ENCODE data around the gene OPCML.

The OPCML gene

GRCh38 chr11:133402551-133402950, 129.8 kb downstream of the OPCML start:
- Histone ChIP-seq H3K36me3 (ENCODE audit: control insufficient read depth, insufficient read depth, low read length) (no peaks in the 10 kb centered on the region), H3K4me3 (ENCODE audit: low read depth, low read length) (no peak overlapping the region), H3K9me3 (ENCODE audit: control insufficient read depth, insufficient read depth, low read length) (no peaks in the 10 kb centered on the region), H3K4me1 (ENCODE audit: control insufficient read depth, insufficient read depth, low read length) (no peaks in the 10 kb centered on the region), H3K27me3 (ENCODE audit: control insufficient read depth, insufficient read depth, low read length) (no peaks in the 10 kb centered on the region), H3K9ac (ENCODE audit: low read depth, low read length) (no peak overlapping the region)

GRCh38 chr11:133399855-133400625, 132.3 kb downstream of the OPCML start:
- no peaks in the 10 kb centered on the region for H3K4me1 ChIP-seq (ENCODE audit: control insufficient read depth, insufficient read depth, low read length)
- no peak overlapping the region for H3K9ac ChIP-seq (ENCODE audit: low read depth, low read length)
- no peaks in the 10 kb centered on the region for H3K36me3 ChIP-seq (ENCODE audit: control insufficient read depth, insufficient read depth, low read length)
- H3K27me3 ChIP-seq (ENCODE audit: control insufficient read depth, insufficient read depth, low read length) = no peaks in the 10 kb centered on the region
- no peak overlapping the region for H3K4me3 ChIP-seq (ENCODE audit: low read depth, low read length)
- no peaks in the 10 kb centered on the region for H3K9me3 ChIP-seq (ENCODE audit: control insufficient read depth, insufficient read depth, low read length)

GRCh38 chr11:133399294-133399693, 133.0 kb downstream of the OPCML start:
- H3K4me1 ChIP-seq (ENCODE audit: control insufficient read depth, insufficient read depth, low read length) = no peaks in the 10 kb centered on the region
- no peak overlapping the region for H3K9ac ChIP-seq (ENCODE audit: low read depth, low read length)
- H3K36me3 ChIP-seq (ENCODE audit: control insufficient read depth, insufficient read depth, low read length) = no peaks in the 10 kb centered on the region
- H3K27me3 ChIP-seq (ENCODE audit: control insufficient read depth, insufficient read depth, low read length) = no peaks in the 10 kb centered on the region
- no peaks in the 10 kb centered on the region for H3K9me3 ChIP-seq (ENCODE audit: control insufficient read depth, insufficient read depth, low read length)
- H3K4me3 ChIP-seq (ENCODE audit: low read depth, low read length) = no peak overlapping the region

GRCh38 chr11:133390803-133391202, 141.5 kb downstream of the OPCML start:
- Histone ChIP-seq H3K36me3 (ENCODE audit: control insufficient read depth, insufficient read depth, low read length) (no peaks in the 10 kb centered on the region), H3K9ac (ENCODE audit: low read depth, low read length) (no peak overlapping the region), H3K9me3 (ENCODE audit: control insufficient read depth, insufficient read depth, low read length) (no peaks in the 10 kb centered on the region), H3K4me3 (ENCODE audit: low read depth, low read length) (no peak overlapping the region), H3K27me3 (ENCODE audit: control insufficient read depth, insufficient read depth, low read length) (no peaks in the 10 kb centered on the region), H3K4me1 (ENCODE audit: control insufficient read depth, insufficient read depth, low read length) (peaks cover 3% of the 10 kb centered on the region)

GRCh38 chr11:133388975-133389568, 143.2 kb downstream of the OPCML start:
- no peaks in the 10 kb centered on the region for H3K9me3 ChIP-seq (ENCODE audit: control insufficient read depth, insufficient read depth, low read length)
- no peak overlapping the region for H3K9ac ChIP-seq (ENCODE audit: low read depth, low read length)
- no peaks in the 10 kb centered on the region for H3K27me3 ChIP-seq (ENCODE audit: control insufficient read depth, insufficient read depth, low read length)
- H3K36me3 ChIP-seq (ENCODE audit: control insufficient read depth, insufficient read depth, low read length) = no peaks in the 10 kb centered on the region
- no peak overlapping the region for H3K4me3 ChIP-seq (ENCODE audit: low read depth, low read length)
- peaks cover 3% of the 10 kb centered on the region for H3K4me1 ChIP-seq (ENCODE audit: control insufficient read depth, insufficient read depth, low read length)

GRCh38 chr11:133388260-133388659, 144.0 kb downstream of the OPCML start:
- Histone ChIP-seq H3K9me3 (ENCODE audit: control insufficient read depth, insufficient read depth, low read length) (no peaks in the 10 kb centered on the region), H3K36me3 (ENCODE audit: control insufficient read depth, insufficient read depth, low read length) (no peaks in the 10 kb centered on the region), H3K9ac (ENCODE audit: low read depth, low read length) (no peak overlapping the region), H3K4me3 (ENCODE audit: low read depth, low read length) (no peak overlapping the region), H3K27me3 (ENCODE audit: control insufficient read depth, insufficient read depth, low read length) (no peaks in the 10 kb centered on the region), H3K4me1 (ENCODE audit: control insufficient read depth, insufficient read depth, low read length) (peaks cover 3% of the 10 kb centered on the region)

- H3K9me3 ChIP-seq (ENCODE audit: control insufficient read depth, insufficient read depth, low read length) = no peaks in the 10 kb centered on the region
- peak overlapping the region; percentile 17 for H3K9ac ChIP-seq (ENCODE audit: low read depth, low read length)
- peaks cover 3% of the 10 kb centered on the region for H3K4me1 ChIP-seq (ENCODE audit: control insufficient read depth, insufficient read depth, low read length)
- no peaks in the 10 kb centered on the region for H3K36me3 ChIP-seq (ENCODE audit: control insufficient read depth, insufficient read depth, low read length)
- H3K27me3 ChIP-seq (ENCODE audit: control insufficient read depth, insufficient read depth, low read length) = no peaks in the 10 kb centered on the region
- no peak overlapping the region for H3K4me3 ChIP-seq (ENCODE audit: low read depth, low read length)
Measured at GRCh38 chr11:133386852-133387251, 145.4 kb downstream of the OPCML start.

- no peaks in the 10 kb centered on the region for H3K27me3 ChIP-seq (ENCODE audit: control insufficient read depth, insufficient read depth, low read length)
- H3K36me3 ChIP-seq (ENCODE audit: control insufficient read depth, insufficient read depth, low read length) = no peaks in the 10 kb centered on the region
- no peak overlapping the region for H3K4me3 ChIP-seq (ENCODE audit: low read depth, low read length)
- H3K4me1 ChIP-seq (ENCODE audit: control insufficient read depth, insufficient read depth, low read length) = peaks cover 3% of the 10 kb centered on the region
- no peak overlapping the region for H3K9ac ChIP-seq (ENCODE audit: low read depth, low read length)
- no peaks in the 10 kb centered on the region for H3K9me3 ChIP-seq (ENCODE audit: control insufficient read depth, insufficient read depth, low read length)
Measured at GRCh38 chr11:133386262-133386661, 146.0 kb downstream of the OPCML start.

- Histone ChIP-seq H3K4me1 (ENCODE audit: control insufficient read depth, insufficient read depth, low read length) (peaks cover 3% of the 10 kb centered on the region), H3K9ac (ENCODE audit: low read depth, low read length) (no peak overlapping the region), H3K36me3 (ENCODE audit: control insufficient read depth, insufficient read depth, low read length) (no peaks in the 10 kb centered on the region), H3K9me3 (ENCODE audit: control insufficient read depth, insufficient read depth, low read length) (no peaks in the 10 kb centered on the region), H3K27me3 (ENCODE audit: control insufficient read depth, insufficient read depth, low read length) (no peaks in the 10 kb centered on the region), H3K4me3 (ENCODE audit: low read depth, low read length) (no peak overlapping the region)
Measured at GRCh38 chr11:133385781-133386180, 146.5 kb downstream of the OPCML start.

GRCh38 chr11:133384731-133385130, 147.6 kb downstream of the OPCML start:
- no peaks in the 10 kb centered on the region for H3K27me3 ChIP-seq (ENCODE audit: control insufficient read depth, insufficient read depth, low read length)
- no peaks in the 10 kb centered on the region for H3K9me3 ChIP-seq (ENCODE audit: control insufficient read depth, insufficient read depth, low read length)
- H3K9ac ChIP-seq (ENCODE audit: low read depth, low read length) = no peak overlapping the region
- H3K36me3 ChIP-seq (ENCODE audit: control insufficient read depth, insufficient read depth, low read length) = no peaks in the 10 kb centered on the region
- H3K4me3 ChIP-seq (ENCODE audit: low read depth, low read length) = no peak overlapping the region
- peaks cover 3% of the 10 kb centered on the region for H3K4me1 ChIP-seq (ENCODE audit: control insufficient read depth, insufficient read depth, low read length)

GRCh38 chr11:133383689-133384088, 148.6 kb downstream of the OPCML start:
- Histone ChIP-seq H3K9me3 (ENCODE audit: control insufficient read depth, insufficient read depth, low read length) (no peaks in the 10 kb centered on the region), H3K27me3 (ENCODE audit: control insufficient read depth, insufficient read depth, low read length) (no peaks in the 10 kb centered on the region), H3K9ac (ENCODE audit: low read depth, low read length) (no peak overlapping the region), H3K36me3 (ENCODE audit: control insufficient read depth, insufficient read depth, low read length) (no peaks in the 10 kb centered on the region), H3K4me1 (ENCODE audit: control insufficient read depth, insufficient read depth, low read length) (peaks cover 3% of the 10 kb centered on the region), H3K4me3 (ENCODE audit: low read depth, low read length) (no peak overlapping the region)

- H3K36me3 ChIP-seq (ENCODE audit: control insufficient read depth, insufficient read depth, low read length) = no peaks in the 10 kb centered on the region
- peaks cover 3% of the 10 kb centered on the region for H3K4me1 ChIP-seq (ENCODE audit: control insufficient read depth, insufficient read depth, low read length)
- no peaks in the 10 kb centered on the region for H3K9me3 ChIP-seq (ENCODE audit: control insufficient read depth, insufficient read depth, low read length)
- H3K9ac ChIP-seq (ENCODE audit: low read depth, low read length) = no peak overlapping the region
- H3K27me3 ChIP-seq (ENCODE audit: control insufficient read depth, insufficient read depth, low read length) = no peaks in the 10 kb centered on the region
- H3K4me3 ChIP-seq (ENCODE audit: low read depth, low read length) = no peak overlapping the region
Measured at GRCh38 chr11:133383201-133383600, 149.1 kb downstream of the OPCML start.
